ENCODE data around the gene CD48. TPM values are rescaled to one million over a fixed set of nuclear protein-coding genes. Genes with fewer than 3 reads are reported as not detected.
"Not testable (repeated sequence)": the region's sequence is repeated elsewhere in the genome, so short reads cannot be mapped to it uniquely, and the experiment has no call there.

Gene CD48
- total RNA-seq, 1 experiment from 2014 or later = not detected

DNA sequence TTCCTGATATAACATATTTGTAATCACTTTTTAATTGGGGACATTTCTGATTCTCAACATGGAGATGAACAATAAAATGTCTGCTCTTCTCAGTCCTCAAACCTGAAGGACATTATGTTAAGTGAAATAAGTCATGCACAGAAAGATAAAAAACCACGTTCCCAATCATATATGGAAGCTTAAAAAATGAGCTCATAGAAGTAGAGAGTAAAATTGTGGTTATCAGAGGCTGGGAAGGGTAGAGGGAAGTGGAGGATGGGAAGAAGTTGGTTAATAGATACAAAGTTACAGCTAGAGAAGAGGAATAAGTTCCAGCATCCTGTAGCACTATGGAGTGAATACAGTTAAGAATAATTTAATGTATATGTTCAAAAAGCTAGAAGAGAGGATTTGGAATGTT, 1.5 kb upstream of the CD48 start:
- DNase-seq (ENCODE audit: low spot score) = no peak

DNA sequence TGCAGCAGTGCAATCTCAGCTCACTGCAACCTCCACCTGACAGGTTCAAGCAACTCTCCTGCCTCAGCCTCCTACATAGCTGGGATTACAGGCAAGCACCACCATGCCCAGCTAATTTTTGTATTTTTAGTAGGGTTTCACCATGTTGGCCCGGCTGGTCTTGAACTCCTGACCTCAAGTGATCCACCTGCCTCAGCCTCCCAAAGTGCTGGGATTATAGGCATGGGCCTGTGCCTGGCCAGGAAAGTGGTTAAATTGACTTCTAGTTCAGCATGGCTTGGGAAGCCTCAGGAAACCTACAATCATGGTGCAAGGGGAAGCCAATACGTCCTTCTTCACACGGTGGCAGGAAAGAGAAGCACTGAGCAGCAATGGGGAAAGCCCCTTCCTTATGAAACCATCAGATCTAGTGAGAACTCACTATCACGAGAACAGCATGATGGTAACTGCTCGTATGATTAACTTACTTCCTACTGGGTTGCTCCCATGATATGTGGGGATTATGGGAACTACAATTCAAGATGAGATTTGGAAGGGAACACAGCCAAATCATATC, 981 bp upstream of the CD48 start:
- DNase-seq (ENCODE audit: low spot score) = not testable (repeated sequence)

DNA sequence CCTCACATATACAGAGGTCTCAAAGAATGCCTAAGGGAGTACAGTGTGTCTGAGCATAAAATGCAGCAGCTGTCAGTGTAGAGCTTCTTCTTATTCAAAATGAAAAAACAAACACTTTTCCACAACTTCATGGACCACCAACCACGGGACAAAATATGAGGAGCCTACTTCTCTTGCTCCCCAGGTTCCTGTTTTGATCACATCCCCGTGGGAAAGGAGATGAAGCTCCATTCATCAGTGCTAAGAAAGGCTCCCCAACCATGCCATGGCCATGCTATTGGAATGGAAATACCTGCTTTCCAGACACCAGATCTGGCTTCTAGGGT, 383 bp downstream of the CD48 start:
- DNase-seq (ENCODE audit: low spot score) = no peak

DNA sequence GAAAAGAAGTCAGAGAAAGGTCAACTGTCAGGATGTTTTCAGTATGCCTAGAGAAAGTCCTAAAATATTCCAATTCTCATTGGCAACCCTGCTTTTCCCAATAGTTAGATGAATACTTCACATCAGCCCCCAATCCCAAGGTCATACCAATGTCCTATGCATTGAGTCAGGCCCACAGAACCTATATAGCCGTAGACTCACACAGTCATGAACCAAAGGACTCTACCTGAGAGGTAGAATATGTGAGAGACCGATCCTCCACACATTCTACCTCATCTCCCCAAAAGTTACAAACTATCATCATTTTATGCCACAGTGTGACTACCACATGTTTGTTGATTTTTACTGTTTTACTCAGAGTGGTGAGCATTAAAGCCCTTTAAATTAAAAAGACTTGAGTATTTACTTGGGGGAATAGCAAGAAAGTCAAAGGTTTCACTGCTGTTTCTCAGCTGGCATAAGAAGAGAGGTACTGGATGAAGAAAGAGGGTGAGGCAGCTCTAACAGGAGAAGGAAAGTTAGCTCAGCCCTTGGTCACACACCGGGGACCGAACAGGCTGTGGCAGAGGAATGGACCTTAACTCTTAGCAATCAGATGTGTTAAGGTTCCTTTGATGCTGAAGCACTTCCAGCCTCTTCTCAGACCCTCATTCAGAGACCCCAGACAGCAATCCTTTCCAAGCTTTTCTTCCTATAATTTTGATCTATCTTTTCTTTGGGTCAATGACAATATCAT, 937 bp downstream of the CD48 start:
- no peak for DNase-seq (ENCODE audit: low spot score)

DNA sequence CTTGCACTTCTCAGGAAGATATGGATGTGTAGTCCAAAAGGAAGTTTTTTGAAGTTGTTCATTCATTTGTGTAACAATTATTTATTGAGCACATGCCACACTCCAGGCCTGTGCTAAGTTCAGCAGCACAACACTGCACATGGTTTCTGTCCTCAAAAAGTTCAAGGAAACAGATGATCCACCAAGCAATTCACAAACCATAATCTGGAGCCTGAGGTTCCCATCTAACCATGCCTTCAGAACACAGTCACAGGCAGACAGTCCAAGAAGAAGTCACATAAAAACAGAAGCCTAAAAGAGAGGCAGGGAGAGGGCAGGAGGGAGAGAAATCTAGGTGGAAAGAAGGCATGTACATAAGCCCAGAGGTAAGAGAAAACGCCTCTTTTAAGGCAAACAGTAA, 1.9 kb downstream of the CD48 start:
- DNase-seq (ENCODE audit: low spot score) = no peak

DNA sequence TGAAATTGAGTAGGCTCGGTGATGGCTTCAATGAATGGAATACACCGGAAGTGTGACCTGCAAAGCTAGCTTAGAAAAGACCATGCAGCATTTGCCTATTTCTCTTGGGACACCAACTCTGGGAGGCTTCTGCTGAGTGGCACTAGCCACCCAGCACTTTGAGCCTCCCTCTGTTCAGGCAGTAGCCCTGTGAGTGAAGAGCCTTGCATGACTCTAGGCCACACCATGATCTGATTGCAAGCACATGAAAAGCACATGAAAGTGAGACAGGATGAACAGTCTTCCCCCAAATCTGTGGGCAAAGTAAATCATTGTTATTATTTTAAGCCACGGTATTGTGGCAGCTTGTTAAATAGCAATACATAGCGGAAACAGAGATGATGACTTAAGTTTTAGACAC, 2.8 kb downstream of the CD48 start:
- no peak for DNase-seq (ENCODE audit: low spot score)

DNA sequence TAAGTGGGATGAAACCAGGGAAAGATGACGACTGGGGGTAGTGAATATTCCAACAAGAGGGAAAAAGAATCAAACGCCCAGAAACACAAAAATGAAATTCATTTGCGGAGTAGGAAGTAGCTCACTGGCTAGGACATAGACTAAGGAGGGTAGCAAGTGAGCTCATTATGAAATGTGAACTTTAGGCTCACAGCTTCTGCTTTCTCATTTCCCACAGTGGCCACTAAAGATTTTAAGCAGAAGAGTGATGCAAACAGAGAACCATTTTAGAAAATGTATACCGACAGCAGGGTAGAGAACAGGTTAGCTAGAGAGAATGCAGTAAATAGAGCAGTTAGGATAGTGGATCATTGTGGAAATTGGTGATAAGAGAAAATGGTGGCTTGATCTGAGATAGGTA, 3.5 kb downstream of the CD48 start:
- no peak for DNase-seq (ENCODE audit: low spot score)

DNA sequence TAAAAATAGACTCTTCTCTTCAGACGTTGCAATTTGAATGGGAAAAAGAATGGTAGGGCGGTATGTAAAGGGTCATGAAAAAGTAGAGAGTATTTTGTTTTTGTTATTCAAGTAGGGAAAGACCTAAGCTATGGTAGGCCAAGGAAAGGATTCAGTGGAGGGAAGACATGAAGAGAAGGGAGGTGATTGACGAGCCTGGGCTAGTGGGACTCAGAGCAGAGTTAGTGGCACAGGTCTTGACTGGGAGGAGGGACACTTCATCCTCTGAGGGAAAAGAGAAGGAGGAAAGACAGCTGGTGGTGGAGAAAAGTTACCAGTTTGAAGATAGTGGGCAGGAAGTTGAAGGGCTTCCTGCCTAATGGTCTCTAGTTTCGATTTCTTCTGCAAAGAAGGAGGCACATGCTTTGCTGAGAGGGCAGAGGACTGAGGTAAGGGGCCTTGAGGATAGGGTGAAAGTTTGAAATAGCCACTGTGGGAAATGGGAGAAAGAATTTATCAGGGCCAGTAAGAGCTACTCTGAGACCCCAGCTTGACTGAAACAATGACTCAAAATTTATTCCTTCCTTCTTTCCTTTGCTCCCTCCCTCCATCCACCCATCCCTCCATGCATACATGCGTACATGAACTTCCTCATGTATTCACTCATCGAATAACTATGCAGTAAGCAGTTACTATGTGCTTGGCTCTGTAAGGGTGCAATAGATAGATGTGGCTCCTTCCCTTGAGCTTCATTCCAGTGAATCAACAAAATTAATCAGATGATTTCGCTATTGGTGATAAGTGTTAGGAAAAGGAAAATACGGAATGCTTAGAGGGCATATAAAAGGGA, 4.2 kb downstream of the CD48 start:
- DNase-seq (ENCODE audit: low spot score) = no peak

DNA sequence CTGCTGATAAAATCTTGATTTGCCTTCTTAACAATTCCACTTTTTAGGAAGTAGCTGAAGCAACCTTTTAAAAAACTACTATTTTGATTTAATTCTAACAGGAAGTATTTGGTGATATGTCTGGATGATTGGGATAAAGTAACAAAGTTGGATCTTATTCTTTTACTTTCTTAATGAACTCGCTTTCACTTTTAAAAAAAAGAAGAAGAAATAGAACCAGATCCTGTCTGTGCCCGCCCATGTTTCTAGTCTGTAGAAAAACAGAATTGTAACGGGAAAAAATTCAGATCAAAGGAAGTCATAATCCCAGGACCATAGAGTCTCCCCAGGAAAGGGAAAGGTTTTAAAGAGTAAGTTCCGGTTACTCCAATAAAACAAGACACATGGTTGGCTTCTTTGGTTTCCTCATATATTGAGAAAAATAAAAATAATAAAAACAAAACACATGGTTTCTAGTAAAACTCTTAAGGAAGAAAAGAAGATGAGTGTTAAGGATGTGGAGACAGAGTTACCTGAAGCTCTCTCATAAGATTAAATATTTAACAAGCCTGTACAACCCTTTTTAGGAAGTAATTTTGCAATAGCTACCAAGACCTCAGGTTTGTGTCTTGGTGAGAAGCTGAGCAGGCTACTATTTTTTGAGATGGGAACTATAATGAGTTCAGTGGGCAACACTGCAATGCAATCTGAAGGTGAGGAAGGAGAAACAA, 4.9 kb downstream of the CD48 start:
- no peak for DNase-seq (ENCODE audit: low spot score)

DNA sequence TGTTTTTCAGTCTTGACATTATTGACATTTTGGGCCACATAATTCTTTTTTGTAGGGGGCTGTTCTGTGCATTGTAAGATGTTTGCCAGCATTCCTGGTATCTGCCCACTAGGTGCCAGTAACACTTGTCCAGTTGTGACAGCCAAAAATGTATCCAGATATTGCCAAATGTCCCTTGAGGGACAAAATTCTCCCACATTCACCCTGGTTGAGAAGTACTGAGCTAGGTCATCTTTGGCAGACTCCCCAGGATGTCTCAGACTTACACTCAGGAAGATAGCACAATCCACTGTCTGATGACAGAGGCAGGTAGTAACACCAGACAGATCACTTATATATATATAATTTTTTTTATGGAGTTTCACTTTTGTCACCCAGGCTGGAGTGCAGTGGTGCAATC, 5.9 kb downstream of the CD48 start:
- DNase-seq (ENCODE audit: low spot score) = no peak

DNA sequence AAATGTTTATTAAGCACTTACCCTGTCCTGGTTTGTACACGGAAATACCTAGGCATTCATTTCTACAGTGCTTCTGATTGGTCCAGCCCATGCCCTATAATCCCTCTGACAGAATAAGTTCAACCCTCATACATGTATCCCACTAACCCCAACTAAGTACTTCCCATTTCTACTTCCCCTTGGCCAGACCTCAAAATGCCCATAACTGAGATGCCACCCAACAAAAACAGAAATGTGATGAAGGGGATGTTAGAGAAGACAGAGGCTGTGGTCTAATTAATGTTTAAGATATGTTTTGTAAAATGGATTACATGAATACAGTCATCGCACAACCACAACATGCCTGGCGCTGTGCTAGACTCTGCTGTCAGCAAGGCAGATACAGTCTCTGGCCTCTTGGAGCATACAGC, 6.4 kb downstream of the CD48 start:
- DNase-seq (ENCODE audit: low spot score) = not testable (repeated sequence)

DNA sequence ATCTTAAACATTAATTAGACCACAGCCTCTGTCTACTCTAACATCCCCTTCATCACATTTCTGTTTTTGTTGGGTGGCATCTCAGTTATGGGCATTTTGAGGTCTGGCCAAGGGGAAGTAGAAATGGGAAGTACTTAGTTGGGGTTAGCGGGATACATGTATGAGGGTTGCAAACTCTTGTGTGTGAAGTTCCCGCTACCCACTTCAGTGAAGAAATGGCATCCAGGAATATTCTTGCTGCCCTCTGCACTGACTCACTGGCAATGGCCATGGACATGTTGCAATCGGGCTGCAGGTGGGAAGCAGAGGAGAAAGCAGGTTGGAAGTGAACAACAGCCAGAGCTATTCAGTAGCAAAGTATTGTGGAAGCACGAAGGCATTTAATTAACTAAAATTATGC, 7.4 kb downstream of the CD48 start:
- no peak for DNase-seq (ENCODE audit: low spot score)

DNA sequence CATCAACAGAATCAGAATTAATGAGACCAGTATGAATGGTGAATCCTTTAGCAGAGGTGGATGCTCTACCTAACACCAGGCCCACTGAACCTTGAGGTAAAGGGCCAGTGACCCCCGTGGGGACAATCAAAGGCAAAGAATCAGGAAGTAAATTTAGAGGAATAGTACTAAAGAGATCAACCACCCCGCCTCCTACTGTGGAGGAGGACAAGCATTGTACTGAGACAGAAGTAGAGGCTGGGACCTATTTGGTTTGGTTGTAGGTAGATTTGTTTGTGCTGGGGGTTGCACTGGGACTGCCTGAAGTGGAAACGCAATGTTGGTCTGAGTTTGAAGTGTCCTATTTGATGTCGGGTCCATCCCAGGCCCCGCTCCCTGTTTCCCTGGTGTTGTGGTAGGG, 9.5 kb downstream of the CD48 start:
- DNase-seq (ENCODE audit: low spot score) = no peak

DNA sequence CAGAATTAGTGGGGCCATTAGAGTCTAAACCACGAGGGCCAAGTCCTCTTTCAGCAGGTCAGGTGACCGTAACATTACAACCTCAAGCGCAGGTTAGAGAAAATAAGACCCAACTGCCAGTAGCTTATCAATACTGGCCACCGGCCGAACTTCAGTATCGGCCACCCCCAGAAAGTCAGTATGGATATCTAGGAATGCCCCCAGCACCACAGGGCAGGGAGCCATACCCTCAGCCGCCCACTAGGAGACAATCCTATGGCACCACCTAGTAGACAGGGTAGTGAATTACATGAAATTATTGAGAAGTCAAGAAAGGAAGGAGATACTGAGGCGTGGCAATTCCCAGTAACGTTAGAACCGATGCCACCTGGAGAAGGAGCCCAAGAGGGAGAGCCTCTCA, 19.2 kb downstream of the CD48 start:
- not testable (repeated sequence) for DNase-seq (ENCODE audit: low spot score)

DNA sequence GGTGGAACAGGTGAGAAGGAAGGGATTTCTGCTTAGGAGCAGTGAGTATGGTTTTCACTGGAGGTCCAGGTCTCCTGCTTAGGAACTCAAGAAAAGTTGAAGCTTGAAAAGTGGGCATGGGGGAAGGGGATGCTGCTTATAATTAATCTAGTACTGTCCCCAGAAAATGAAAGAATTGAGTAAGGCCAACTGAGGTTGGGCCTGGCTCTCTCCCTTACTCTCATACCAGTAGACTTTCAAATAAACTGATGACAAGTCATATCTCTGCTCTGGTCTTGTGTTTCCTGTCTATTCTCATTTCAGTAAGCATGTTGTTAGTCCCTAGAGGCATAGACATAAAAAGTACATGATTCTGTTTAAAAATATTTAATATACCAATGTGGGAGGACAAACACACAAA, 26.4 kb downstream of the CD48 start:
- DNase-seq (ENCODE audit: low spot score) = no peak

DNA sequence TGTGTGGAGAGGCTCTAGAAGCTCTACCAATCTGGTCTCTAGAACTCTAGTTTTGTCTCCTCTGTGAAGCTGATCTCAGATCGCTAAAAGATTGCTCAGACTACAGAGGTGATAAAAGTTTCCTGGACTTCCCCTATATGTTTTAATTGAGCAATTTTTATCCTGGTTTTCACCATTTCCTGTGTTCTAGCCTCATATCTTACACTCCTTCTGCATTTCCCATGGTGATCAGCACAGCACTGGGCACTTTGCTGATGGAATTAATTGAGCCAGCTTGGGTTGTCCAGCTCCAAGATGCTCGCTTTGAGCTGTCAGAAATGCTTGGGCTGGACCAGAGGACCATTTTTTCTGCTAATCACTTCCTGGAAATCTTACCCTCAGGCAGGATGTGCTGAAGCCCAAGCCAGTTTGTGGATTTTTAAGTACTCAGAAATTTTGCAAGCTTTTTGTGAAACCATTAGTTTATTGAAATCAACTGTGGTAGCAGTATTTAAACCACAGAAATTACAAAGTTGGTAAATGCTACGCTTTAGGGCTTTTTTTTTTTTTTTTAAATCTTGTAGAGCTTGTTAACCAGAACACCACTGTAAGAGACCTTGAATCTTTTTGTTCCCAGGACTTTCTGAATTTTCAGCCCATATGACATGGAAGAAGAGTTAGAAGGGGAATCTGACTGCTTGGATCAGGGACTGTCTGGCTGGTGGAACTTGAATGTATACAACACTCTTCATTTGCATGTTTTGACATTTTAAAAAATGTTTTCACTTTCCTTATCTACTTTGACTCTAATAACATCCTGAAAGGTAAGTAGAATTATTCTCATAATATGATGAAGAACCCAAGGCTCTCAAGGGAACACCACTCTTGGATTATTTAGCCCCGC, 28.4 kb downstream of the CD48 start:
- no peak for DNase-seq (ENCODE audit: low spot score)

DNA sequence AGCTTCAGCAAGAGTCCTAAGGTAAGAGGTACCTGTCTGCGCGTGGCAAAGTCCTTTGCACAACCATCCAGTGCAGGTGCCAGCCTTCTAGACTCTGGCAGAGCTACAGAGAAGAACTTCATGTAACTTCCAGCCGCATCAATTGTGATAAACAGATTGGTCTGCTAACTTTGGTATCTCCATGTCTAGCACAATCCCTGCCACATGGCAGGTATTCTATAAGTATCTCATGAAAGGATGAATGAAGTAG, 29.8 kb downstream of the CD48 start:
- no peak for DNase-seq (ENCODE audit: low spot score)

DNA sequence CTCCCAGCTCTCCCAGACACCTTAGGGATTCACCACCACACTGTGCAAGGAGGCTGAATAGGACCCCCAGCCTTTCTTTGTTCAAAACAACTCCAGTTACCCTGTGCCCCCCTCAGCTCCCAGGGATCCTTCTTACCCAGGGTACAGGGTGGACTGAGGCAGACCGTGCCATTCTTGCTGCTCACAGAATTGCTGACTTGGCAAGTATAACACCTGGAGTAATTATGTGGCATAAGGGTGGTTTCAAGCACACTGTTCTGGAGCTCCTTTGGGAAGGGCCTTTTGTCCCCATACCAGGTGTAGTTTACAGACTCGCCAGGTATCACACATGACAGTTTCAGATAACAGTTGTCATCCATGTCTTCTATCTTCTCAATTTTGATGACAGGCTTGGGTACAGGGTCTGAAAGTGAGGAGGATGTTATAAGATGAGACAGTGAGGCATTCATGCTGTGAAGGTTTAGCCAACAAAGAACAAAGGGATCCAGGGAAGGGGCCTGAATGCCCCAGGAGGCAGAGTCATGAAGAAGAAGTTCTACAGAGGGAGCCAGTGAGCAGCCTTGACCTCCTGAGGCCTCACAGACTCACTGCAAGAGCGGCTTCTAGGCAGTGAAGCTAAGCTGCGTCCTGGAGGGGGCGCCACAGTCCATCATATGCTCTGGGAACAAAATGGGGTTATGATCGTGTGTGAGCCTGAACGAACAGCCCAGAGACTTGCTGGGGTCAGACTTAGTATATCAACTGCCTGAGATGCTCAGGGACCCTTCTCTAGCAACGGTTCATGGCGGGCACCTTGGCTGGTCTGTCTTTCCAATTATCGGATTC, 30.3 kb downstream of the CD48 start:
- DNase-seq (ENCODE audit: low spot score) = peak; percentile 91

DNA sequence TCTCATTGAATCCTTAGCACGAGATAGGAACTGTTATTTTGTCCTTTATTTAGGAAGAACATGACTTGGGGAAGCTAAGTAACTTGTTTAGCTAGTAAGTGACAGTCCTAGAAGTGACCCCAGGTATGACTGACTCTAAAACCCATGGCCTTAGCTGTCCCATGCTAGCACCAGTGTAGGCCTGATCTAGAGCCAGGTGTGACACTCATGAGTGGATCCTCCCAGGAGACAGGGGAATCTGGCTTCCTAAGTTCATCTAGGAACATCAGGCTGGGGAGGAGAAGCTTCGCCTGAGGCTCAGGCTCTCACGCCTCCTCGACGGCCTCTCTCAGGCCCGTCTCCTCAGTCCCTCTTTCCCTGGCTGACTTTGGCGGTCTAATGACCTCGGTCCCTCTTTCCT, 31.2 kb downstream of the CD48 start:
- DNase-seq (ENCODE audit: low spot score) = no peak

DNA sequence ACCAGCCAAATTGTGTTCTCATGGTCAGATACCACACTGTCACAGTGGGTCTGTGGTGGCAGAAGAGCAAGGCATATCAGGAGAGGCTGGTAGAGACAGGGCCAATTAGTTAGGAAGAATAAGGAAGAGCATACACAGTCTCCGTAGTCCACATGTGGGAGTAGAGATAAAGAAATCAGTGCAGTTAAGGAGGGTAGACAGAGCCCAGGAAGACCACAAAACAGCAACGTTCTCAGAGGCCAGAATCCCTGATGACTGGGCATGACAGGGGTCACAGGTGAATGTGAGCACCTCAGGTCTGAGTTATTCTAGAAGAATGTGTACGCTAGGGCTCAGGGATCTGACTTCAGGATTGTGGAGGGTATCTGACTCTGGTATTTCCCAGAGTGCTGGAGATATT, 31.7 kb downstream of the CD48 start:
- DNase-seq (ENCODE audit: low spot score) = no peak

Data from A172 (cell line).